ENCODE results near the gene OR10K2. TPM values are rescaled to one million over a fixed set of nuclear protein-coding genes. Genes with fewer than 3 reads are reported as not detected.
"Not testable (repeated sequence)": the region's sequence is repeated elsewhere in the genome, so short reads cannot be mapped to it uniquely, and the experiment has no call there.

OR10K2 gene
- total RNA-seq, 1 experiment from 2014 or later = not detected

DNA sequence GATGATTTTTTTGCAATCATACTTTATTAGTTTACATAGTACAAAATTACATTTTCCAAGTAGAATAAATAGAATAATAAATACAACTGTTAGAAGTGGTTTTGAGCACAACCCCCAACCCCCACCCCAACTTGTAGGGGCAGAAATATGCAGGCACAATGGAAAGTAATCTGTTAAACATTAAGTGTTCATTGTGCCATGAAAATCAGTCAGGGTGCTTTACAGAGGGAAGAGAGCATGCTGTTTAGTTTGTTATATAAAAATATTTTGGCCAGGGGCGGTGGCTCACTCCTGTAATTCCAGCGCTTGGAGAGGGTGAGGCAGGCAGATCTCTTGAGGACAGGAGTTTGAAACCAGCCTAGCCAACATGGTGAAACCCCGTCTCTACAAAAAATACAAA lies 29.4 kb downstream of the OR10K2 start:
- Histone ChIP-seq H3K4me2 (ENCODE audit: low read depth, low read length, poor library complexity, severe bottlenecking) (no peak overlapping the region), H3K4me1 (ENCODE audit: low read length) (no peaks in the 10 kb centered on the region), H3K9me2 (replicated peaks; ENCODE audit: insufficient read depth, low read length) (no peaks in the 10 kb centered on the region), H2AFZ (ENCODE audit: low read length) (no peak overlapping the region), H3K9me3 (ENCODE audit: low read length) (no peaks in the 10 kb centered on the region), H4K20me1 (ENCODE audit: insufficient read depth, low read depth, low read length) (no peaks in the 10 kb centered on the region), H3K27ac (ENCODE audit: low read length) (no peak overlapping the region), H3K4me3 (ENCODE audit: low read length) (no peak overlapping the region), H3K27me3 (ENCODE audit: low read length) (no peaks in the 10 kb centered on the region), H3K79me2 (ENCODE audit: low read length) (no peaks in the 10 kb centered on the region), H3K36me3 (ENCODE audit: insufficient read depth, low read length) (no peaks in the 10 kb centered on the region), H3K9ac (ENCODE audit: low read length) (no peak overlapping the region)
- no peak for DNase-seq

DNA sequence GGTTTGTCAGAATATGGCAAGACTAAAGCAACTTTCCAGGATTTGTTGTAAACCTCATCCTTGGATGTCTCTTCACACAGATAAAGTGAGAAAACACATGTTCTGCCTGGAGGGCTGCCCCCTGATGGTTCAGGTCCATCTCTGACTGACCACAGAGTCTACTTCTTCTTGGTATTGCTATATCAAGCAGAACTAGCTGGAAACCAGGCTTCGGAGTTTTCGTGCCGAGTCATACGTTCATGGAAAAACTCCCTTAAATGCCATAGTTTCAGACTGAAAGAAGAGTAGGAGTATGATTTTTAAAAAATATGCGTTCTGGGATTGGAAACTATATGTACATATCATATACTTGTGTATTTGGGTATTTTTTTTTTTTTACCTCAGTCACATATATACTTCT lies 32.6 kb downstream of the OR10K2 start:
- H3K4me2 ChIP-seq (ENCODE audit: low read depth, low read length, poor library complexity, severe bottlenecking) = no peak overlapping the region

DNA sequence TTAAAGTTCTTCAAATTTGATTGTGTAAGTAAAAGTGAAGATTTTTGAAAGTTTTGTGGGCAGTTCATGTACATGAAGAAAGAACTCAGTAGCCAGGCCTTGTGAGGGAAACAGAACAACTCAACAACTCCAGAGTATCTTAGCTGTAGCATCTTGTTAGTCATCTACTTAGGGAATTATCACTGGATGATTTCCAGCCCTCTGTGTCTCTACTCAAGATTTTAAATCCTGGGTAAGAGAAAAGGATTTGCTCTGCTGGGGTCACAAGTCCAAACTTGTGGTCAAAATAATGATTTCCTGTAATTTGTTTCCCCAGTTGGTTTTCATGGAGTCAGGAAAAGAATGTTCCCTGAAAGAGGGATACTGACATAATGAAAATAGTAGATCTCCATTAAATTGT lies 34.9 kb downstream of the OR10K2 start:
- no peaks in the 10 kb centered on the region for H3K79me2 ChIP-seq (ENCODE audit: low read length)
- no peaks in the 10 kb centered on the region for H3K36me3 ChIP-seq (ENCODE audit: insufficient read depth, low read length)
- no peak overlapping the region for H3K4me3 ChIP-seq (ENCODE audit: low read length)
- no peaks in the 10 kb centered on the region for H3K9me3 ChIP-seq (ENCODE audit: low read length)
- no peaks in the 10 kb centered on the region for H4K20me1 ChIP-seq (ENCODE audit: insufficient read depth, low read depth, low read length)
- no peaks in the 10 kb centered on the region for H3K4me1 ChIP-seq (ENCODE audit: low read length)
- H3K9ac ChIP-seq (ENCODE audit: low read length) = no peak overlapping the region
- no peak for DNase-seq
- no peak overlapping the region for H2AFZ ChIP-seq (ENCODE audit: low read length)
- no peaks in the 10 kb centered on the region for H3K27me3 ChIP-seq (ENCODE audit: low read length)
- H3K9me2 ChIP-seq (replicated peaks; ENCODE audit: insufficient read depth, low read length) = no peaks in the 10 kb centered on the region
- H3K27ac ChIP-seq (ENCODE audit: low read length) = no peak overlapping the region
- no peak overlapping the region for H3K4me2 ChIP-seq (ENCODE audit: low read depth, low read length, poor library complexity, severe bottlenecking)

More for the DNA sequence above, 32.6 kb downstream of the OR10K2 start:
- no peaks in the 10 kb centered on the region for H4K20me1 ChIP-seq (ENCODE audit: insufficient read depth, low read depth, low read length)
- no peak overlapping the region for H3K9ac ChIP-seq (ENCODE audit: low read length)
- H3K4me1 ChIP-seq (ENCODE audit: low read length) = no peaks in the 10 kb centered on the region
- H2AFZ ChIP-seq (ENCODE audit: low read length) = no peak overlapping the region
- no peaks in the 10 kb centered on the region for H3K27me3 ChIP-seq (ENCODE audit: low read length)
- no peaks in the 10 kb centered on the region for H3K9me3 ChIP-seq (ENCODE audit: low read length)
- no peak overlapping the region for H3K27ac ChIP-seq (ENCODE audit: low read length)
- H3K36me3 ChIP-seq (ENCODE audit: insufficient read depth, low read length) = no peaks in the 10 kb centered on the region
- no peaks in the 10 kb centered on the region for H3K9me2 ChIP-seq (replicated peaks; ENCODE audit: insufficient read depth, low read length)
- no peaks in the 10 kb centered on the region for H3K79me2 ChIP-seq (ENCODE audit: low read length)
- DNase-seq = no peak
- no peak overlapping the region for H3K4me3 ChIP-seq (ENCODE audit: low read length)

DNA sequence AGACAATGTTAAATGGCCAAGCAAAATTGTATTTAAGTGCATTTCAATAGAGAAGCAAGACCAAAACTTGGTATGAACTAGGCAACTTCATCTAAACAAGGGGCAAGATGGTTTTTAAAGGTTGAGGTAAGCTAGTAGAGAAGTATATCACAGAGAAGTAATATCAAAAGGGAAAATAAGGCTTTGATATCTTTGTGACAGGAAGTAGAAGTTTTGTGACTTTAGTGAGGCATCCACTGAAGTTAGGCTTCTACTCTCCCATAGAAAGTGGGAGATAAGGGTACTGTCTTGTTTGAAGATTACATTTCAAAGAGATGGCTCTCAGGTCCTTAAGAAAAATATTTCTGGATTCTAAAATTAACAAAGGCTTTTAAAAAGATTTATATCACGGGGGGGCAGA lies 35.7 kb downstream of the OR10K2 start:
- H3K9me2 ChIP-seq (replicated peaks; ENCODE audit: insufficient read depth, low read length) = no peaks in the 10 kb centered on the region
- no peak overlapping the region for H3K4me3 ChIP-seq (ENCODE audit: low read length)
- DNase-seq = no peak
- no peaks in the 10 kb centered on the region for H3K79me2 ChIP-seq (ENCODE audit: low read length)
- H3K4me1 ChIP-seq (ENCODE audit: low read length) = no peaks in the 10 kb centered on the region
- no peak overlapping the region for H3K27ac ChIP-seq (ENCODE audit: low read length)
- no peak overlapping the region for H2AFZ ChIP-seq (ENCODE audit: low read length)
- no peak overlapping the region for H3K4me2 ChIP-seq (ENCODE audit: low read depth, low read length, poor library complexity, severe bottlenecking)
- H3K27me3 ChIP-seq (ENCODE audit: low read length) = no peaks in the 10 kb centered on the region
- H4K20me1 ChIP-seq (ENCODE audit: insufficient read depth, low read depth, low read length) = no peaks in the 10 kb centered on the region
- no peak overlapping the region for H3K9ac ChIP-seq (ENCODE audit: low read length)
- no peaks in the 10 kb centered on the region for H3K9me3 ChIP-seq (ENCODE audit: low read length)
- H3K36me3 ChIP-seq (ENCODE audit: insufficient read depth, low read length) = no peaks in the 10 kb centered on the region

DNA sequence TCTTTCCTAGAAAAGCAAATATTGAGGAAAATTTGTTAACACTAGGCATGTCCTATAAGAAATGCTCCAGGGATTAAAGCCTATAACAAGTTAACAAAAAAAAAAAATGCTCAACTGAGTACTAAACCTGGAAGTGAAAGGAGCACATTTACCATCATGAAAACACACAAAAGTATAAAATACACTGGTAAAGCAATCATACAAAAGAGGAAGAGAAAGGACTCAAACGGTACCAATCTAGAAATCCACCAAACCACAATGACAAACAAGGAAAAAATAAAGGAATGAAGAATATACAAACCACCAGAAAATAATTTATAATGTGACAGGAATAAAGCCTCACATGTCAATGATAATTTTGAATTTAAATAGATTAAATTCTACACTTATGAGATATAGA lies 51.2 kb downstream of the OR10K2 start:
- Histone ChIP-seq H3K4me2 (ENCODE audit: low read depth, low read length, poor library complexity, severe bottlenecking) (no peak overlapping the region), H3K9ac (ENCODE audit: low read length) (no peak overlapping the region), H3K36me3 (ENCODE audit: insufficient read depth, low read length) (no peaks in the 10 kb centered on the region), H3K27ac (ENCODE audit: low read length) (no peak overlapping the region), H3K9me3 (ENCODE audit: low read length) (peaks cover 5% of the 10 kb centered on the region; the same call in 1 of the 2 replicates), H2AFZ (ENCODE audit: low read length) (no peak overlapping the region), H3K4me3 (ENCODE audit: low read length) (no peak overlapping the region), H3K79me2 (ENCODE audit: low read length) (no peaks in the 10 kb centered on the region), H3K27me3 (ENCODE audit: low read length) (no peaks in the 10 kb centered on the region), H3K4me1 (ENCODE audit: low read length) (no peaks in the 10 kb centered on the region), H3K9me2 (replicated peaks; ENCODE audit: insufficient read depth, low read length) (no peaks in the 10 kb centered on the region), H4K20me1 (ENCODE audit: insufficient read depth, low read depth, low read length) (no peaks in the 10 kb centered on the region)
- no peak for DNase-seq

DNA sequence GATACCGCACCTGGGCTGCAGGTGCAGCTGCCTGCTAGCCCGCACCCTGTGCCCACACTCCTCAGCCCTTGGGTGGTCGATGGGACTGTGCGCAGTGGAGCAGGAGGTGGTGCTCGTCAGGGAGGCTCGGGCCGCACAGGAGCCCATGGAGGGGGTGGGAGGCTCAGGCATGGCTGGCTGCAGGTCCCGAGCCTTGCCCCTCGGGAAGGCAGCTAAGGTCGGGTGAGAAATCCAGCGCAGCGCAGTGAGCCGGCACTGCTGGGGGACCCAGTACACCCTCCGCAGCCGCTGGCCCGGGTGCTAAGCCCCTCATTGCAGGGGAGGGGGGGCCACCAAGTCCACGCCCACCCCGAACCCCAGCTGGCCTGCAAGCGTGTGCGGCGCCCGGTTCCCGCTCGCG lies 51.9 kb downstream of the OR10K2 start:
- H3K9ac ChIP-seq (ENCODE audit: low read length); H3K27me3 ChIP-seq (ENCODE audit: low read length); H3K9me2 ChIP-seq (replicated peaks; ENCODE audit: insufficient read depth, low read length); H3K27ac ChIP-seq (ENCODE audit: low read length); H3K79me2 ChIP-seq (ENCODE audit: low read length); H2AFZ ChIP-seq (ENCODE audit: low read length); H4K20me1 ChIP-seq (ENCODE audit: insufficient read depth, low read depth, low read length); H3K4me2 ChIP-seq (ENCODE audit: low read depth, low read length, poor library complexity, severe bottlenecking); H3K4me1 ChIP-seq (ENCODE audit: low read length); H3K36me3 ChIP-seq (ENCODE audit: insufficient read depth, low read length); H3K9me3 ChIP-seq (ENCODE audit: low read length); H3K4me3 ChIP-seq (ENCODE audit: low read length); DNase-seq: not testable (repeated sequence)

DNA sequence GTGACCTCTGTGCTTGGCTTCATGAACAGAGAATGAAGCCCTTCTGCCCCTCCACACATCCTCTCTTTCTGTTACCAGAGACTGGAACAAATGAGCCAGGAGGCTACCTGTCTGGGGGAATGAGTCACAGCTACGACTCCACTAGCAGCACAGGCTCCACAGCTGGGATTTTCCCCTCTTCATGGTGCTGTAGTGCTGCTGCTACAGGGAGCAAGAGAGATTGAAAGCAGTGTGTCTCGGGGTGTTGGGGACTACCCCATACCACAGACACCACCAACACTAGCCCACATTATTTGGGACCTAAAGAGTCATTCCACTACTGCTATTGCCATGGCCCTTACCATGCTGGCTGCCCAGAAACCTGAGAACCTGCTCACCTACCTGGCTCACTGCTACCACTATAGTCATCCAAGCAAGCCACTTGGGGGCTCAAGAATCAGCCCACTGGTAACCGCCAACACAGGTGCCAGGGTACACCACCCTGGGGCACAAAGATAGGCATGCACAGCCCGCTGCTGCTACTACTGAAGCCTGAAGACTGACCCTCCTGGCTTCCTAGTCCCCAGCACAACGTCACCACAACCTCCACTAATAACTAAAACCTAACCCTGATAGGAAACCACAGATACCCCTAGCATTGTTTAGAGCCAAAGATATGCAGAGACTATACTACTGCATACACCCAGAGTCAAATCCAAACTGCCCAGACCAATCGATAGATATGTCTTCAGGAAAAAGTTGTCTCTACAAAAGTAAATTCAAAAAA lies 54.7 kb downstream of the OR10K2 start:
- H4K20me1 ChIP-seq (ENCODE audit: insufficient read depth, low read depth, low read length) = no peaks in the 10 kb centered on the region
- no peaks in the 10 kb centered on the region for H3K36me3 ChIP-seq (ENCODE audit: insufficient read depth, low read length)
- DNase-seq = no peak
- no peak overlapping the region for H2AFZ ChIP-seq (ENCODE audit: low read length)
- H3K4me2 ChIP-seq (ENCODE audit: low read depth, low read length, poor library complexity, severe bottlenecking) = no peak overlapping the region
- no peaks in the 10 kb centered on the region for H3K27me3 ChIP-seq (ENCODE audit: low read length)
- H3K4me3 ChIP-seq (ENCODE audit: low read length) = no peak overlapping the region
- no peaks in the 10 kb centered on the region for H3K79me2 ChIP-seq (ENCODE audit: low read length)
- H3K27ac ChIP-seq (ENCODE audit: low read length) = no peak overlapping the region
- H3K9ac ChIP-seq (ENCODE audit: low read length) = no peak overlapping the region
- peaks cover 5% of the 10 kb centered on the region; the same call in 1 of the 2 replicates for H3K9me3 ChIP-seq (ENCODE audit: low read length)
- H3K9me2 ChIP-seq (replicated peaks; ENCODE audit: insufficient read depth, low read length) = no peaks in the 10 kb centered on the region
- H3K4me1 ChIP-seq (ENCODE audit: low read length) = no peaks in the 10 kb centered on the region

Data from Karpas-422 (cell line).